PFSK-1 (cell line): ENCODE data around the gene RTRAF.

ENCODE experiments used
- FOXP2 ChIP-seq: optimal IDR thresholded peaks from 2 replicates; pipeline ENCODE3; 2011; ENCODE audit warnings: borderline replicate concordance, control low read depth, inconsistent platforms; ENCODE audit not compliant: insufficient read depth; ENCODE audit errors: extremely low read length, extremely low read depth
- POLR2AphosphoS5 ChIP-seq: IDR thresholded peaks from 2 replicates; pipeline ENCODE4 v1.6.1; 2012; ENCODE audit warnings: low read depth, mild to moderate bottlenecking, control low read depth, low read length, moderate library complexity
- SIN3A ChIP-seq: IDR thresholded peaks from 2 replicates; pipeline ENCODE4 v1.6.1; 2012; ENCODE audit warnings: mild to moderate bottlenecking, low read length, moderate library complexity, borderline replicate concordance; ENCODE audit not compliant: insufficient read depth
- TAF1 ChIP-seq: IDR thresholded peaks from 2 replicates; pipeline ENCODE4 v1.6.1; 2012; ENCODE audit warnings: low read length, control low read depth, borderline replicate concordance; ENCODE audit not compliant: insufficient read depth
- TF ChIP-seq, protein P1 (sequence below), 2 experiments: IDR thresholded peaks; 2 replicates each; pipeline versions ENCODE4 v1.6.1 to v1.8.0; 2011 to 2012; ENCODE audit warnings: low read depth in 2 of 2, low read length in 2 of 2, control low read depth in 1 of 2, inconsistent platforms in 1 of 2, mild to moderate bottlenecking in 1 of 2, moderate library complexity in 1 of 2; ENCODE audit not compliant: insufficient read depth in 1 of 2

GRCh38 chr14:51977075-51977474 is 12.3 kb upstream of the RTRAF start:
- TF ChIP-seq TAF1 = no peak
- TF ChIP-seq POLR2AphosphoS5 = no peak
- TF ChIP-seq, protein P1, sequence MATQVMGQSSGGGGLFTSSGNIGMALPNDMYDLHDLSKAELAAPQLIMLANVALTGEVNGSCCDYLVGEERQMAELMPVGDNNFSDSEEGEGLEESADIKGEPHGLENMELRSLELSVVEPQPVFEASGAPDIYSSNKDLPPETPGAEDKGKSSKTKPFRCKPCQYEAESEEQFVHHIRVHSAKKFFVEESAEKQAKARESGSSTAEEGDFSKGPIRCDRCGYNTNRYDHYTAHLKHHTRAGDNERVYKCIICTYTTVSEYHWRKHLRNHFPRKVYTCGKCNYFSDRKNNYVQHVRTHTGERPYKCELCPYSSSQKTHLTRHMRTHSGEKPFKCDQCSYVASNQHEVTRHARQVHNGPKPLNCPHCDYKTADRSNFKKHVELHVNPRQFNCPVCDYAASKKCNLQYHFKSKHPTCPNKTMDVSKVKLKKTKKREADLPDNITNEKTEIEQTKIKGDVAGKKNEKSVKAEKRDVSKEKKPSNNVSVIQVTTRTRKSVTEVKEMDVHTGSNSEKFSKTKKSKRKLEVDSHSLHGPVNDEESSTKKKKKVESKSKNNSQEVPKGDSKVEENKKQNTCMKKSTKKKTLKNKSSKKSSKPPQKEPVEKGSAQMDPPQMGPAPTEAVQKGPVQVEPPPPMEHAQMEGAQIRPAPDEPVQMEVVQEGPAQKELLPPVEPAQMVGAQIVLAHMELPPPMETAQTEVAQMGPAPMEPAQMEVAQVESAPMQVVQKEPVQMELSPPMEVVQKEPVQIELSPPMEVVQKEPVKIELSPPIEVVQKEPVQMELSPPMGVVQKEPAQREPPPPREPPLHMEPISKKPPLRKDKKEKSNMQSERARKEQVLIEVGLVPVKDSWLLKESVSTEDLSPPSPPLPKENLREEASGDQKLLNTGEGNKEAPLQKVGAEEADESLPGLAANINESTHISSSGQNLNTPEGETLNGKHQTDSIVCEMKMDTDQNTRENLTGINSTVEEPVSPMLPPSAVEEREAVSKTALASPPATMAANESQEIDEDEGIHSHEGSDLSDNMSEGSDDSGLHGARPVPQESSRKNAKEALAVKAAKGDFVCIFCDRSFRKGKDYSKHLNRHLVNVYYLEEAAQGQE (IDR thresholded peaks at IDR 0.05; ENCODE audit: insufficient read depth in 1 of 2, low read depth in 2 of 2, low read length in 2 of 2) = no peak
- no peak for TF ChIP-seq SIN3A
- TF ChIP-seq FOXP2 = no peak
